ENCODE data around the gene CYP39A1. TPM values are rescaled to one million over a fixed set of nuclear protein-coding genes. Genes with fewer than 3 reads are reported as not detected.

The CYP39A1 gene
- total and polyA plus RNA-seq, 8 donors: 1.8 to 11.6 (median 7.8) TPM; not detected in 1

- DNase-seq: peak in 1 of 2 donors; percentile 20
- intact Hi-C loops (cut with DNase I; ENCODE audit: low total_unique reads): no loop called here
- TF ChIP-seq CTCF (IDR thresholded peaks at IDR 0.05) (no peak), POLR2AphosphoS5 (IDR thresholded peaks at IDR 0.05) (no peak), EP300 (IDR thresholded peaks at IDR 0.05) (no peak), POLR2A (IDR thresholded peaks at IDR 0.05) (no peak)
- Histone ChIP-seq H3K27ac (peak overlapping the region in 2 of 5 donors; percentile 31 to 61), H3K27me3 (no peaks in the 10 kb centered on the region), H3K4me3 (no peak overlapping the region), H3K36me3 (no peaks in the 10 kb centered on the region), H3K9me3 (no peaks in the 10 kb centered on the region), H3K4me1 (peaks cover 0 to 54% (median 42%) of the 10 kb centered on the region in 4 donors)
Observed at GRCh38 chr6:46507426-46507825, 145.2 kb downstream of the CYP39A1 start.

GRCh38 chr6:46505693-46506512, 146.7 kb downstream of the CYP39A1 start:
- intact Hi-C loops (cut with DNase I; ENCODE audit: low total_unique reads): no loop called here
- no peaks in the 10 kb centered on the region for H3K9me3 ChIP-seq

GRCh38 chr6:46504242-46504641, 148.4 kb downstream of the CYP39A1 start:
- no peak for TF ChIP-seq CTCF (IDR thresholded peaks at IDR 0.05)
- TF ChIP-seq POLR2A (IDR thresholded peaks at IDR 0.05): no peak
- TF ChIP-seq EP300 (IDR thresholded peaks at IDR 0.05): no peak
- no peak for TF ChIP-seq POLR2AphosphoS5 (IDR thresholded peaks at IDR 0.05)
- intact Hi-C loops (cut with DNase I; ENCODE audit: low total_unique reads): no loop called here
- H3K27ac ChIP-seq: peak overlapping the region in 3 of 5 donors; percentile 35 to 76 (median 68)
- peaks cover 0 to 33% (median 22%) of the 10 kb centered on the region in 4 donors for H3K4me1 ChIP-seq
- no peaks in the 10 kb centered on the region for H3K27me3 ChIP-seq
- H3K9me3 ChIP-seq: no peaks in the 10 kb centered on the region
- DNase-seq: no peak
- H3K4me3 ChIP-seq: no peak overlapping the region
- no peaks in the 10 kb centered on the region for H3K36me3 ChIP-seq

More at GRCh38 chr6:46505693-46506512, 146.7 kb downstream of the CYP39A1 start:
- H3K4me1 ChIP-seq: peaks cover 0 to 50% (median 35%) of the 10 kb centered on the region in 4 donors
- DNase-seq: no peak
- H3K27me3 ChIP-seq: no peaks in the 10 kb centered on the region
- TF ChIP-seq POLR2A (IDR thresholded peaks at IDR 0.05) (no peak), POLR2AphosphoS5 (IDR thresholded peaks at IDR 0.05) (no peak), EP300 (IDR thresholded peaks at IDR 0.05) (no peak), CTCF (IDR thresholded peaks at IDR 0.05) (no peak)
- 77 to 86% (median 83%) methylated on average over 7 of the region's 7 CpGs for WGBS, 5 donors
- peak overlapping the region in 2 of 5 donors; percentile 14 to 33 for H3K27ac ChIP-seq
- H3K4me3 ChIP-seq: no peak overlapping the region
- no peaks in the 10 kb centered on the region for H3K36me3 ChIP-seq

GRCh38 chr6:46502486-46503119, 150.0 kb downstream of the CYP39A1 start:
- no peak for DNase-seq
- H3K36me3 ChIP-seq: no peaks in the 10 kb centered on the region
- H3K4me1 ChIP-seq: peaks cover 0 to 17% (median 7%) of the 10 kb centered on the region in 4 donors
- H3K27ac ChIP-seq: peak overlapping the region; percentile 53 to 76 (median 58)
- WGBS, 5 donors: 61 to 81% (median 68%) methylated on average over 2 of the region's 2 CpGs
- H3K4me3 ChIP-seq: no peak overlapping the region
- no peaks in the 10 kb centered on the region for H3K27me3 ChIP-seq
- intact Hi-C loops (cut with DNase I; ENCODE audit: low total_unique reads): no loop called here
- TF ChIP-seq POLR2AphosphoS5 (IDR thresholded peaks at IDR 0.05) (peak in 1 of 3 donors; percentile 43), POLR2A (IDR thresholded peaks at IDR 0.05) (no peak), EP300 (IDR thresholded peaks at IDR 0.05) (no peak), CTCF (IDR thresholded peaks at IDR 0.05) (no peak)
- H3K9me3 ChIP-seq: no peaks in the 10 kb centered on the region

Measured in stomach (tissue), 9 donors.